Liver (tissue), 9 donors: ENCODE results near the gene TMEM178B. TPM values are rescaled to one million over a fixed set of nuclear protein-coding genes. Genes with fewer than 3 reads are reported as not detected.
"Not testable (repeated sequence)": the region's sequence is repeated elsewhere in the genome, so short reads cannot be mapped to it uniquely, and the experiment has no call there.

ENCODE experiments used
- DNase-seq: peaks from one replicate; pipeline ENCODE4 v3.0.0-alpha.2; 2017; ENCODE audit warnings: low spot score
- H3K27ac ChIP-seq, 2 donors: one replicate each; pipeline ENCODE4 v1.7.0; 2013; ENCODE audit warnings: inconsistent platforms in 2 of 2, low read length in 2 of 2, control low read depth in 1 of 2, low read depth in 1 of 2, mild to moderate bottlenecking in 1 of 2
- H3K27me3 ChIP-seq, 4 donors: one replicate each; pipeline versions ENCODE4 v1.6.1 to v1.7.0; 2013; ENCODE audit warnings: low read length in 3 of 4, inconsistent platforms in 1 of 4, mild to moderate bottlenecking in 1 of 4, moderate library complexity in 1 of 4; ENCODE audit not compliant: control insufficient read depth in 4 of 4, insufficient read depth in 4 of 4
- H3K36me3 ChIP-seq, 4 donors: one replicate each; pipeline versions ENCODE4 v1.6.1 to v1.7.0; 2013; ENCODE audit warnings: low read length in 3 of 4, mild to moderate bottlenecking in 3 of 4, low read depth in 1 of 4, moderate library complexity in 1 of 4; ENCODE audit not compliant: control insufficient read depth in 4 of 4, insufficient read depth in 3 of 4
- H3K4me1 ChIP-seq, 4 donors: one replicate each; pipeline versions ENCODE4 v1.6.1 to v1.7.0; 2013; ENCODE audit warnings: low read length in 3 of 4, mild to moderate bottlenecking in 3 of 4, moderate library complexity in 1 of 4; ENCODE audit not compliant: control insufficient read depth in 4 of 4, insufficient read depth in 4 of 4
- H3K4me3 ChIP-seq, 3 donors: one replicate each; pipeline versions ENCODE4 v1.6.1 to v1.7.0; 2013; ENCODE audit warnings: low read length in 3 of 3, control low read depth in 1 of 3, low read depth in 1 of 3, mild to moderate bottlenecking in 1 of 3
- H3K9ac ChIP-seq, 2 donors: one replicate each; pipeline ENCODE4 v1.7.0; 2013; ENCODE audit warnings: low read length in 2 of 2, mild to moderate bottlenecking in 2 of 2, moderate library complexity in 2 of 2, control low read depth in 1 of 2, low read depth in 1 of 2
- H3K9me3 ChIP-seq, 4 donors: one replicate each; pipeline versions ENCODE4 v1.6.1 to v1.7.0; 2013; ENCODE audit warnings: low read length in 3 of 4; ENCODE audit not compliant: control insufficient read depth in 4 of 4
- EGR1 ChIP-seq, 2 donors: IDR thresholded peaks; 2 replicates each; pipeline ENCODE4 v1.6.1; 2016 to 2018; ENCODE audit warnings: antibody characterized with exemption in 2 of 2, low read depth in 2 of 2
- FOXA1 ChIP-seq: IDR thresholded peaks from 2 replicates; pipeline ENCODE4 v1.6.1; 2016; ENCODE audit warnings: antibody characterized with exemption
- FOXA2 ChIP-seq: IDR thresholded peaks from 2 replicates; pipeline ENCODE4 v1.6.1; 2016; ENCODE audit warnings: antibody characterized with exemption
- GABPA ChIP-seq, 2 donors: IDR thresholded peaks in 1 of 2; conservative IDR thresholded peaks in 1 of 2; 2 replicates each; pipeline ENCODE4 v1.6.1; 2016; ENCODE audit warnings: antibody characterized with exemption in 2 of 2, mild to moderate bottlenecking in 1 of 2, moderate library complexity in 1 of 2
- HNF4A ChIP-seq, 2 donors: conservative IDR thresholded peaks; 2 replicates each; pipeline ENCODE4 v1.6.1; 2016; ENCODE audit warnings: antibody characterized with exemption in 2 of 2, mild to moderate bottlenecking in 2 of 2
- HNF4G ChIP-seq: IDR thresholded peaks from 2 replicates; pipeline ENCODE4 v1.6.1; 2016; ENCODE audit warnings: antibody characterized with exemption
- NR2F2 ChIP-seq: IDR thresholded peaks from 2 replicates; pipeline ENCODE4 v1.6.1; 2016; ENCODE audit warnings: antibody characterized with exemption
- RAD21 ChIP-seq, 2 donors: IDR thresholded peaks; 2 replicates each; pipeline ENCODE4 v1.6.1; 2016; ENCODE audit warnings: antibody characterized with exemption in 2 of 2, mild to moderate bottlenecking in 2 of 2
- RXRA ChIP-seq, 2 donors: IDR thresholded peaks; 2 replicates each; pipeline ENCODE4 v1.6.1; 2017 to 2018; ENCODE audit warnings: antibody characterized with exemption in 2 of 2, mild to moderate bottlenecking in 1 of 2
- SP1 ChIP-seq: IDR thresholded peaks from 2 replicates; pipeline ENCODE4 v1.6.1; 2018; ENCODE audit warnings: antibody characterized with exemption, mild to moderate bottlenecking
- TAF1 ChIP-seq: conservative IDR thresholded peaks from 2 replicates; pipeline ENCODE4 v1.6.1; 2016; ENCODE audit warnings: antibody characterized with exemption, mild to moderate bottlenecking
- WGBS: extraction: QIAGEN DNeasy Blood & Tissue Kit; methylation state at CpG from one replicate; pipeline ENCODE4 v1.1.7; 2013; 5-methylcytosine and 5-hydroxymethylcytosine counted together
- polyA plus RNA-seq, 2 donors: library from polyadenylated mRNA; stranded (reverse) in 1 of 2; unstranded in 1 of 2; fragments of 200-250 nt in 1 of 2; fragments of >200 nt in 1 of 2; fragmentation: Nextera tagmentation in 1 of 2; extraction: Ambion mirVana in 1 of 2; gene quantifications; one replicate each; pipeline versions ENCODE4 v1.2.1 to v1.2.3, GENCODE V29; 2013 to 2015
- total RNA-seq, 2 donors: library from RNA; depleted of rRNA; stranded (reverse); fragments of >200 nt; gene quantifications; one replicate each; pipeline ENCODE4 v1.2.3, GENCODE V29; 2014
- TF ChIP-seq, protein P1 (sequence below): IDR thresholded peaks from 2 replicates; pipeline ENCODE4 v1.6.1; 2016; ENCODE audit warnings: antibody characterized with exemption
- TF ChIP-seq, protein P2 (sequence below): IDR thresholded peaks from 2 replicates; pipeline ENCODE4 v1.6.1; 2016; ENCODE audit warnings: antibody characterized with exemption, mild to moderate bottlenecking
- TF ChIP-seq, protein P3 (sequence below): IDR thresholded peaks from 2 replicates; pipeline ENCODE4 v1.6.1; 2016; ENCODE audit warnings: antibody characterized with exemption
- TF ChIP-seq, protein P4 (sequence below): IDR thresholded peaks from 2 replicates; pipeline ENCODE4 v1.6.1; 2016; ENCODE audit warnings: antibody characterized with exemption
- TF ChIP-seq, protein P5 (sequence below): fragments of 150-350 bp; IDR thresholded peaks from 2 replicates; pipeline ENCODE4 v1.5.1; 2017; ENCODE audit warnings: improper control_type of control experiment, low read depth, low read length; ENCODE audit not compliant: missing input control
- donor health status: healthy.
- donor health status: healthy.
- donor health status: healthy.
- donor health status: healthy.
- donor health status: healthy.

Gene TMEM178B
- total and polyA plus RNA-seq, 4 donors: under 0.01 to 0.02 (median under 0.01) TPM; not detected in 1

DNA sequence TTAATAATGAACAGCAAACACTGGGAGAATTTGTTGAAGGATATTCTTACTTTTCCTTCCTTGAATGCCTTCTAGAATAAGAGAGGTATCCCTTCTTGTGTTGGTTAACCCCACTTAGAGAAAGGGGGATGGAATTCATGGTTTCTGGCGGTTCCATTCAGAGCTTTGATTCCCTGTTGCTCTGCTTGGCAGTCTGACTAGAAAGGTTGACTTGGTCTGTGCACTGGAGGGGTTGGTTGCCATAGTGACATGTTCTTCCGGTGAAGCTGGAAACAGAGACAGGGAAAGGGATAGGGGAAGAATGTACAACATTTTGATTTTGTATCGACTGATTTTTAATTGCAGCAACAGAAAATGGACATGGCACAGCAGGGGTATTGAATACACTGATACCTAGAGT is 2.5 kb downstream of the TMEM178B start (continued):
- TF ChIP-seq TAF1: no peak
- TF ChIP-seq, protein P1, sequence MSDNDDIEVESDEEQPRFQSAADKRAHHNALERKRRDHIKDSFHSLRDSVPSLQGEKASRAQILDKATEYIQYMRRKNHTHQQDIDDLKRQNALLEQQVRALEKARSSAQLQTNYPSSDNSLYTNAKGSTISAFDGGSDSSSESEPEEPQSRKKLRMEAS: no peak
- TF ChIP-seq EGR1 (IDR thresholded peaks at IDR 0.05; ENCODE audit: low read depth in 2 of 2): no peak
- TF ChIP-seq SP1: no peak

DNA sequence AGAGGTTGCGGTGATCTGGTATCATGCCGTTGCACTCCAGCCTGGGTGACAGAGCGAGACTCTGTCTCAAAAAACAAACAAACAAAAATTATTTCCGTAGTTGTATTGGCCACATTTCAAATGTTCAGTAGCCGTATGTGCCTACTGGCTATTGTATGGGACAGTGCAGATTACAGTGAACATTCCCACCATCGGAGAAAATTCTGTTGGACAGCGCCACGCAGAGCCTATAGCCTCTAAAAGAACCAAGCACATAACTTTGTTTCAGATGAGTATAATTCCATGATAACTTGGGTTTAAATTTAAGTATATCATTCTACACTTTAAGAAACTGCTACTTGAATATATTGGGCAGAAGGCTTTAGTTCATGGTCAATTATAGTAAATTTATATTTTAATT is 5.4 kb downstream of the TMEM178B start:
- H3K4me1 ChIP-seq: peaks cover 2 to 6% (median 5%) of the 10 kb centered on the region in 4 donors
- no peak overlapping the region for H3K9ac ChIP-seq
- H3K27me3 ChIP-seq: peaks cover 0 to 16% (median 8%) of the 10 kb centered on the region in 4 donors
- no peak overlapping the region for H3K27ac ChIP-seq
- no peak for DNase-seq
- 80% methylated on average over 8 of the region's 8 CpGs for WGBS
- H3K36me3 ChIP-seq: no peaks in the 10 kb centered on the region
- H3K4me3 ChIP-seq: no peak overlapping the region
- no peaks in the 10 kb centered on the region for H3K9me3 ChIP-seq
- TF ChIP-seq, protein P2, sequence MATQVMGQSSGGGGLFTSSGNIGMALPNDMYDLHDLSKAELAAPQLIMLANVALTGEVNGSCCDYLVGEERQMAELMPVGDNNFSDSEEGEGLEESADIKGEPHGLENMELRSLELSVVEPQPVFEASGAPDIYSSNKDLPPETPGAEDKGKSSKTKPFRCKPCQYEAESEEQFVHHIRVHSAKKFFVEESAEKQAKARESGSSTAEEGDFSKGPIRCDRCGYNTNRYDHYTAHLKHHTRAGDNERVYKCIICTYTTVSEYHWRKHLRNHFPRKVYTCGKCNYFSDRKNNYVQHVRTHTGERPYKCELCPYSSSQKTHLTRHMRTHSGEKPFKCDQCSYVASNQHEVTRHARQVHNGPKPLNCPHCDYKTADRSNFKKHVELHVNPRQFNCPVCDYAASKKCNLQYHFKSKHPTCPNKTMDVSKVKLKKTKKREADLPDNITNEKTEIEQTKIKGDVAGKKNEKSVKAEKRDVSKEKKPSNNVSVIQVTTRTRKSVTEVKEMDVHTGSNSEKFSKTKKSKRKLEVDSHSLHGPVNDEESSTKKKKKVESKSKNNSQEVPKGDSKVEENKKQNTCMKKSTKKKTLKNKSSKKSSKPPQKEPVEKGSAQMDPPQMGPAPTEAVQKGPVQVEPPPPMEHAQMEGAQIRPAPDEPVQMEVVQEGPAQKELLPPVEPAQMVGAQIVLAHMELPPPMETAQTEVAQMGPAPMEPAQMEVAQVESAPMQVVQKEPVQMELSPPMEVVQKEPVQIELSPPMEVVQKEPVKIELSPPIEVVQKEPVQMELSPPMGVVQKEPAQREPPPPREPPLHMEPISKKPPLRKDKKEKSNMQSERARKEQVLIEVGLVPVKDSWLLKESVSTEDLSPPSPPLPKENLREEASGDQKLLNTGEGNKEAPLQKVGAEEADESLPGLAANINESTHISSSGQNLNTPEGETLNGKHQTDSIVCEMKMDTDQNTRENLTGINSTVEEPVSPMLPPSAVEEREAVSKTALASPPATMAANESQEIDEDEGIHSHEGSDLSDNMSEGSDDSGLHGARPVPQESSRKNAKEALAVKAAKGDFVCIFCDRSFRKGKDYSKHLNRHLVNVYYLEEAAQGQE: no peak

DNA sequence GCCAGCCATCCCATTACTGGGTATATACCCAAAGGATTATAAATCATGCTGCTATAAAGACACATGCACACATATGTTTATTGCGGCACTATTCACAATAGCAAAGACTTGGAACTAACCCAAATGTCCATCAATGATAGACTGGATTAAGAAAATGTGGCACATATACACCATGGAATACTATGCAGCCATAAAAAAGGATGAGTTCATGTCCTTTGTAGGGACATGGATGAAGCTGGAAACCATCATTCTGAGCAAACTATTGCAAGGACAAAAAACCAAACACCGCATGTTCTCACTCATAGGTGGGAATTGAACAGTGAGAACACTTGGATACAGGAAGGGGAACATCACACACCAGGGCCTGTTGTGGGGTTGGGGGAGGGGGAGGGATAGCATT is 15.6 kb downstream of the TMEM178B start:
- not testable (repeated sequence) for H3K27ac ChIP-seq, H3K4me3 ChIP-seq, DNase-seq, H3K4me1 ChIP-seq, H3K36me3 ChIP-seq, H3K27me3 ChIP-seq, H3K9me3 ChIP-seq, H3K9ac ChIP-seq
- 100% methylated on average over 1 of the region's 2 CpGs for WGBS

DNA sequence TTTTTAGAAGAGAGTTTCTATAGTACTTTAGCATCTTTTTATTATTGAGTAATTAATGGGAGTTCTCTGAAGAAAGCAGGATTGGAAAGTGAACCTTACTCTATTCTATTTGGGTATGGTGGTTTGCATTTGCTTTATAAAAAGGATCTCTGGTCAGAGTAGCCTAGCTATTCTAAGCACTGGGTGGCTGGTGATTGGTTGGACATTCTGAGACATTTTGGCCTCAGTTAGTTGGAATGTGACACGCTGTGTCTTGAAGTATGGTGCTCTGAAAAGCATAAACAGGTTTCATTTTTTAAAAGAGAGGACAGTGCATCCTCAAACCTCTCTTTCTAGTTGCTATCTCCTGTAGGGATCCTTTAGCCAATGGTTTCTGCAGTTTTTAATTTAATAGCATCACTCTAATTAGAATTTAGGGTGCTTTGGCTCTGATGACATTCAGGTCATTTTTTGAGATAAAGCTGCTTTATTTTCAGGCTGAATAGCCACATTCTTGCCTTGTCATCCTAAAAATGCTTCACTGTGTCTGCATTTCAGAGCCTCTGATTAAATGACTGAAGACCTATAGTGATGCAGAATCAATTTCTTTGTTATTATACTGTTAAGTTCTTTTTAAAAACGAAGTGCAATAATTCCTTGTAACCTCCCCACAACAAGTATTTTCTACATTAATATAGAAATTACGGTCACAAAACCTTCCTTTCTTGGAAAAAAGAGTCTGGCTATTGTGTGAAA is 20.6 kb downstream of the TMEM178B start:
- Histone ChIP-seq H3K9ac (no peak overlapping the region), H3K4me1 (no peaks in the 10 kb centered on the region), H3K9me3 (no peaks in the 10 kb centered on the region), H3K27me3 (peaks cover 0 to 3% (median 0%) of the 10 kb centered on the region in 4 donors), H3K36me3 (no peaks in the 10 kb centered on the region), H3K27ac (no peak overlapping the region), H3K4me3 (no peak overlapping the region)
- TF ChIP-seq, protein P3, sequence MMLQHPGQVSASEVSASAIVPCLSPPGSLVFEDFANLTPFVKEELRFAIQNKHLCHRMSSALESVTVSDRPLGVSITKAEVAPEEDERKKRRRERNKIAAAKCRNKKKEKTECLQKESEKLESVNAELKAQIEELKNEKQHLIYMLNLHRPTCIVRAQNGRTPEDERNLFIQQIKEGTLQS: no peak
- TF ChIP-seq RXRA (IDR thresholded peaks at IDR 0.05) (no peak), FOXA2 (no peak), HNF4G (no peak), GABPA (IDR thresholded peaks at IDR 0.05 in 1 of 2, conservative IDR thresholded peaks at IDR 0.05 in 1 of 2) (no peak), NR2F2 (no peak), EGR1 (IDR thresholded peaks at IDR 0.05; ENCODE audit: low read depth in 2 of 2) (no peak), FOXA1 (no peak), SP1 (no peak), HNF4A (conservative IDR thresholded peaks at IDR 0.05) (no peak), RAD21 (IDR thresholded peaks at IDR 0.05) (no peak), TAF1 (no peak)
- TF ChIP-seq, protein P1: no peak
- TF ChIP-seq, protein P4, sequence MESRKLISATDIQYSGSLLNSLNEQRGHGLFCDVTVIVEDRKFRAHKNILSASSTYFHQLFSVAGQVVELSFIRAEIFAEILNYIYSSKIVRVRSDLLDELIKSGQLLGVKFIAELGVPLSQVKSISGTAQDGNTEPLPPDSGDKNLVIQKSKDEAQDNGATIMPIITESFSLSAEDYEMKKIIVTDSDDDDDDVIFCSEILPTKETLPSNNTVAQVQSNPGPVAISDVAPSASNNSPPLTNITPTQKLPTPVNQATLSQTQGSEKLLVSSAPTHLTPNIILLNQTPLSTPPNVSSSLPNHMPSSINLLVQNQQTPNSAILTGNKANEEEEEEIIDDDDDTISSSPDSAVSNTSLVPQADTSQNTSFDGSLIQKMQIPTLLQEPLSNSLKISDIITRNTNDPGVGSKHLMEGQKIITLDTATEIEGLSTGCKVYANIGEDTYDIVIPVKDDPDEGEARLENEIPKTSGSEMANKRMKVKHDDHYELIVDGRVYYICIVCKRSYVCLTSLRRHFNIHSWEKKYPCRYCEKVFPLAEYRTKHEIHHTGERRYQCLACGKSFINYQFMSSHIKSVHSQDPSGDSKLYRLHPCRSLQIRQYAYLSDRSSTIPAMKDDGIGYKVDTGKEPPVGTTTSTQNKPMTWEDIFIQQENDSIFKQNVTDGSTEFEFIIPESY: no peak
- TF ChIP-seq, protein P5, sequence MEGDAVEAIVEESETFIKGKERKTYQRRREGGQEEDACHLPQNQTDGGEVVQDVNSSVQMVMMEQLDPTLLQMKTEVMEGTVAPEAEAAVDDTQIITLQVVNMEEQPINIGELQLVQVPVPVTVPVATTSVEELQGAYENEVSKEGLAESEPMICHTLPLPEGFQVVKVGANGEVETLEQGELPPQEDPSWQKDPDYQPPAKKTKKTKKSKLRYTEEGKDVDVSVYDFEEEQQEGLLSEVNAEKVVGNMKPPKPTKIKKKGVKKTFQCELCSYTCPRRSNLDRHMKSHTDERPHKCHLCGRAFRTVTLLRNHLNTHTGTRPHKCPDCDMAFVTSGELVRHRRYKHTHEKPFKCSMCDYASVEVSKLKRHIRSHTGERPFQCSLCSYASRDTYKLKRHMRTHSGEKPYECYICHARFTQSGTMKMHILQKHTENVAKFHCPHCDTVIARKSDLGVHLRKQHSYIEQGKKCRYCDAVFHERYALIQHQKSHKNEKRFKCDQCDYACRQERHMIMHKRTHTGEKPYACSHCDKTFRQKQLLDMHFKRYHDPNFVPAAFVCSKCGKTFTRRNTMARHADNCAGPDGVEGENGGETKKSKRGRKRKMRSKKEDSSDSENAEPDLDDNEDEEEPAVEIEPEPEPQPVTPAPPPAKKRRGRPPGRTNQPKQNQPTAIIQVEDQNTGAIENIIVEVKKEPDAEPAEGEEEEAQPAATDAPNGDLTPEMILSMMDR: no peak
- WGBS: 39% methylated on average over 3 of the region's 3 CpGs
- DNase-seq: no peak
